ENCODE results near the gene LRRC8D.

Gene LRRC8D

DNA sequence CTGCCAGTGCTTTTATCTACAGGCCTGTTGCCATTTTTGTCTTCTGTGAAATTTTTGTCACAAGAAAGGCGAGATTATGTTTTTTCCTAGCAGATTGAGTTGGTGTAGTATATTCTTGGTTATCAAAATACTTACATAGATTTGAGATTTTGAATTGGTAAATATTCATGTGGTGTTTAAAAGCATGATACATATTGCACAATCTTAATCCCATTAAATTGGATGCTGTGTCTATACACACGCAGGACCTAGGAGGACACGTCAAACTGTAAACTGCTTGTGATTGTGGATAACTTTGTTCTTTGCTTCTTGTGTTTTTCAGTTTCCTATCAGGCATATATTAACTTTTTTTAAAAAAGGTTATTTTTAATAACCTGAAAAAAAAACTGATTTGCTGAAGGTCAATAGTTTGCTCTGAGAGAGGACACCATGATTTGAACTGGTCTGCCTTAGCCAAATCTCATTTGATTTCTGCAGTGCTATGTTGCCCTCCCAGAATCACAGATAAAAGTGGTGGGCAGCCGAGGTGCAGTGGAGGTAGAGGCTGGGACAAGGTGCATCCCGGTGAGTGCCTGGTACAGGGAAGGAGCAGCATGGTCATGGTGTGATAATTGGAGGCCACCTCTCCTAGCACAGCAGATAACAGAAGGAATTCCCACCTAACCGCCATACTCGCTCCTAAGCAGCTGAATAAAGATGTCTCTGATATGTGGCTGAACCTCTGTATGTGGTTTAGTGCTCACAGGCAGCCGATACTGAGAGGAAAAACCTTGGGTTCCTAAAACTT lies 76.7 kb downstream of the LRRC8D start:
- DNase-seq, result no peak

DNA sequence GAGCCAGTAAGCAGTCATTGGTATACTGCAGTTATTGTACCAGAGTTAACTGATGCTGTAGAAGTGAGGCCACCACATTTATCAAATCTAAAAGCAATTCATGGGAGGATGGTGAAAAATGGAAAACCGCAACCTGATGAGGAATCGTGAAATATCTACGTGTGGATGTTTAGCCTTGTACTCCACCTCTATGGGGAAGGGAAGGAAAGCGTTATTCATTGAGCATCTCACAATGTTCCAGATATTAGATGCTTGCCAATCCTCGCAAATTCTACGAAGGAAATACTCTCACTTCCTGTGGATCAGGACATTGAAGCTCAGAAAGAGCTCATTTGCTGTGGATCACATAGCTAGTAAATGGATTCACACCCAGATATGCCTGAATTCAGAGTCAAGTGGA lies 77.3 kb downstream of the LRRC8D start:
- no peak for DNase-seq

DNA sequence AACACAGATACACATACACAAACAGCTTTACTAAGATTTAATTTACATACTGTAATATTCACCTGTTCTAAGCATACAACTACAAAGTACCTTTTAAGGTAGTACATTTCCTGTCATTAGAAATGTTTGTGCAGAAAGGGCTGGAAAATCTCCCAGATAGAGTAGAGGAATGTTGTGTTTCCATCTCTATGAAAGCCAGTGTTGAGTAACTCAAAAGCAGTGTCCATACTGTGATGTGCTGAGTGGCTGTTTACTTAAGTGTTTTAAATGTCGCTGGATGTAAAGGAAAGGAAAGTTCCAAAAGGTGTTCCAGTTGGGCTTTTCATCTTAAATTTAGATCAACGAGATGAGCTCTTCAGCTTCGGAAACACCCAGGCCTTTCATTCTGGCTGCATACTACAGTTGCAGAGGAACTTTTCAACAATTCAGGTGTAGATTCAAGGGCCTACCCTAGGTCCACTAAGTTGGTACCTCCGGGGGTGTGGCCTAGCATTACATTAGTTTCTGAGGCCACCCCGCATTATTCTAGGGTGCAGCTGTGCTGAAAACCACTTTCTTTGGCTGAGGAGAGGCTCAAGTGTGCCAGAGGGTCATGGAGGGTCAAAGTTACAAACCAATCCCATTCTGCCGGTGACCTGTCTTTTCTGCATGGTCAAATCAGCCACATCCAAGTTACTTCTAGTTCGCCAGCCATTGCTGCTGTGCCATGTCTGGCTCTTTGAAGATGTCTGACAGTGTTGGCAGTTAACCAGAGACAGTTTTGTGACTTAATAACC lies 78.1 kb downstream of the LRRC8D start:
- no peak for DNase-seq

DNA sequence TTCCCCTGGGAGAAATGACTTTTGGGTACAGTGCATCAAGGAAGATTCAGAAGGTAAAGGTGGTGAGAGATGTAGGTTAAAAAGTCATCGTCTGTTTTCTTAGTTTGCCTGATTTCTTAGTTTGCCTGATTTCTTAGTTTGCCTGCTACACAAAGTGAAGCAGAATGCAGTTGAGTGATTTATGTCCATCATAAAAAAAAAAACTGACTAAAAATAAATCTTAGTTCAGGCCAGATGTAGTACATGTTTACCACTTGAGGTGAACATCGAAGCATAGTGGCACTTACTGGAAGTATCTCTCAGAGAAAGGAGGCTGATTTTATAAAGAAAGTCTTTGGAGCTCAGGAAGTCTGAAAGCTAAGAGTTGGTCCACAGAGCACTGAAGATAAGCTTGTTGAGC lies 79.5 kb downstream of the LRRC8D start:
- no peak for DNase-seq

- DNase-seq, result no peak
These were observed 80.2 kb downstream of the LRRC8D start for GRCh38 chr1:89900791-89901708.

- no peak for DNase-seq
These were observed 81.3 kb downstream of the LRRC8D start for GRCh38 chr1:89901957-89902669.

GRCh38 chr1:89903550-89903949 lies 82.7 kb downstream of the LRRC8D start:
- no peak for DNase-seq

DNA sequence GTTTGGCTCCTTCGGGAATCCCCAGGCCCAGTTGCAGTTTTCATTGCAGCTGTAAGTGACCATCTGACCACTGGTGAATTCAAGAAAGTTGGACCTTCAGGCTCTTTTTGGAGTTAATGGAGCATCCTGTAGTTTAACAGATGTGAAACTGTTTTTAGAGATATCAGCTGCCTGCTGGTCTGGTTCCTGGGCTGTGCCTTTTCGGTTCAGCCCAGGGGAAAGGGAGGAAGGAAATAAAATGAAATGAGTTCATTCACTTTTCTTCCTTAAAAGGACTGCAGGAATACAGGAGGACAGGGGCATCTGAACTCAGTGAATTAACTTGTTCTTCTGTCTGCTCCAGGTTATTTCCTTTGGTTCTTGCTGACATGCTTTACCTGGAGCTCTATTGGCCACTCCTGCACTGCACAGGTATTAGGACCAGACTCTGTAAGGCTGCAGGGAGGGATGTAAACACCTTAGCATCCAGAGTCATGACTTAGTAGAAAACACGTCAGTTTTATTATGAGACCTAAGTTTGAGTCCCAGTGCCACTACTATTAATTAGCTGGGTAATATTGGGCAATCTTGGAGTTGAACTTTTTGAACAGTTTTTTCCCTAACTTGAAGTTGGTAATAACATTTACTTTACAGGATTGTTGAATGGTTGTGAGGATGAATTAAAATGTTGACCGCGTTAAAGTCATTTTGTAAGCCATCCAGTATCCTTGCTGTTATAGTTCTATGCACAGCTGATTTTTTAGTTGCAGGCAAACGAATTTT lies 83.6 kb downstream of the LRRC8D start:
- no peak for DNase-seq

DNA sequence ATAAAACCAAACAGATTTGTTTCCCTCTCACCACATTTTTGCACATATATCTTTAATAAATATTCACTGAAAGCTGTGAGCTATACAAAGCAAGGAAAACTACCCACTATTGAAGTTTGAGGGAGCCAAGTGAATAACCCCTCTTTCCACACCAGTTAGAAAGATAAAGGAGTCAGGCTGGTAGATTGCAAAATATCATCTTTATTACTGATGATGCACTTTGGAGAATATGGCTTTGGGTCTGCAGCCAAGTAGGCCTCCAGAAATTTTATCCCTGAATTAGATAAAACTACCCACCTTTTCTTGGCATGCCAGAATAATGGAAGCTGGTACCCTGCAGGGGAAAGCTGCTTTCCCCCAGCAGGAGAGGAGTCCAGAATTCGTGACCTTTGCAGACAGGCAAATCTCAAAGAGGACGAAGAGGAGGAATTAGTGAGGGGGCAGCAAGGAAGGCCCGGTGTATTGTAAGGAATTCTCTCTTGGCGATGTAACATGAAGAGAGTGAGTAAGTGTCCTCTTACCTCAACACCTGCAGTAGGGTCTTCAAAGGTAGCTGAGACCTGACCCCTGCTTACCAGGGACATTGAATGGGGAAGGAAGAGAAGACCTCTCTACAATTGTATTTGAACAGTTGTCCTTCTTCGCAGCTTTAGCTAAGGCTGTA lies 84.7 kb downstream of the LRRC8D start:
- no peak for DNase-seq

GRCh38 chr1:89906088-89906487 lies 85.3 kb downstream of the LRRC8D start:
- DNase-seq, result no peak

DNA sequence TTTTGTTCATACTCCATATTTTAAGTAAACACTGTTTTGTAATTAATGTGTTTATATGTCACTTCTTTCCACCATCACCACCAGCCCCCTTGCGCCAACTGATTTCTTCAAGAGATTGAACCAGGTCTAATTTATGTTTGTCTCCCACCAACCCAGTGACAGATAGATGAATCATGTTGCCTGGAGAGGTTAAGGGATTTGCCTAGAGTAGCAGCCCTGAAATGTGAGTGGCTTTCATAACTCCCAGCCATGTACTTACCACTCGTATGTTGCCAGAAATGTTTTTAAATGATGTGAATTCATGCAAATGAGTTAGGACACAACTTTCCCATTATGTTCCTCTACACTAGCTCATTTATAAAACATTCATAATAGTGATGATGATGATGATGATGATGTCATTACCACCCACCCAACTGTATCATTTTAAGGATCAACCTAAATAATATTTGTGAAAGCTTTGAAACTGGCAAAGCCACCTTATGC lies 86.9 kb downstream of the LRRC8D start:
- no peak for DNase-seq

DNA sequence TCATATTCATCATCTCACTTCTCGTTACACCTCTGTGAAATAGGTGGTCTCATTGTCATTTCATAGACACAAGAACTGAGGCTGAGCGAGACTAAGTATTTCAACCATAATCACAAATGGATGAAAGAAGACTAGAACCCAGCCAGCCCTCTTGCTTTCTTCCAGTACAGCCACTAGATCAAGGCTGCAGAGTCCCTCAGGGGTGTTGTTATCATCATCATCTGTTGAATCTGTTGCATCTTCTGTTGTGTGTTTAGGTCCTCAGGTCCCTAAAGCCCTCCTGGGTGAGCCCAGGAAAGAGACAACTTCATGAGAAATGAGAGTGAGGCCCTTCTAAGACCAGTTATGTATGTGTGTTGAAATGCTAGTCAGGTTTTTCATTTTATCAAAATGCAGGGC lies 87.4 kb downstream of the LRRC8D start:
- DNase-seq, result no peak

GRCh38 chr1:89908672-89909436 lies 88.0 kb downstream of the LRRC8D start:
- no peak for DNase-seq

GRCh38 chr1:89910268-89910667 lies 89.4 kb downstream of the LRRC8D start:
- DNase-seq, result no peak

DNA sequence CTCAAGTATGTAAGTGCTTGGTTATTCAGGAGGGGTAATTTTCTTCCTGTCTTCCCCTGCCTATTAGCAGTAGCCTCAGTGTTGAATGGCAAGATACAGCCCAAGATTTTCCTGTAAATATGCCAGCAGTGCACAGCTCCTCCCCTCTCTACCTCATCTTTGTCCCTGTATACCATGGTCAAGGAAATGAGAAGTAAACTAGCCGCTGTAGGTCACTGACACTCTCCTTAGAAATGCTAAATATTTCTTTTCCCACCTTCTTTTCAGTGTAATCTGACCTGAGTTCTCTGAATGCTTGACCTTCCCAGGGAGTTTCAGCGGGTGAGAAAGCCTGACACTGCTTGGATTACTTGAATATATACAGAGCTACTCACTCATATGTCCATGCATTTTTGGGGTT lies 89.9 kb downstream of the LRRC8D start:
- no peak for DNase-seq

- no peak for DNase-seq
These were observed 90.6 kb downstream of the LRRC8D start for GRCh38 chr1:89911191-89911991.

DNA sequence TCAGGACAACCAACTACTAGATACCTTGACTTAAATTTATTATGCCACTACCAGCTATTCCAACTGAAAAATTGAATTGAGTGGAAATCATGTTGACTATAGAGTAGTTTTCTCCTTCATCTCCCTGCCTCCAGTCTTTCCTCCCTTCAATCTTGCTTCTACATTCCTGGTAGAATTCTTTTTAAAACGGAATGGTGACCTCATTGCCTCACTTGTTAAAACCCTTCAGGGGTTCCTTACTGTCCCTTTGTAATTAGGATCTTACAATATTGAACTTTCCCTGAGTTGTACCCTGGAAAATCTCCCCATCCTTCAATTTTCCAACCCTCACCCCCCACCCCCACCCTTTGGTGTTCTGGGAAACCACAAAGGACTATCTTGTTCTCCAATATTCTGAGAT lies 91.2 kb downstream of the LRRC8D start:
- DNase-seq, result no peak

- DNase-seq, result no peak
These were observed 92.7 kb downstream of the LRRC8D start for GRCh38 chr1:89913353-89914095.

- DNase-seq, result no peak
These were observed 96.5 kb downstream of the LRRC8D start for GRCh38 chr1:89917353-89917752.
